AG20443 (cell line): ENCODE data around the gene GLRB.
A peak's percentile ranks its signal among the peaks of the same experiment; 100 is the strongest.
"Not testable (repeated sequence)": the region's sequence is repeated elsewhere in the genome, so short reads cannot be mapped to it uniquely, and the experiment has no call there.

ENCODE experiments used
- DNase-seq: peaks from one replicate; pipeline ENCODE4 v3.0.0; 2012; ENCODE audit warnings: low spot score, mixed read lengths

The GLRB gene

GRCh38 chr4:157128395-157128794, 52.4 kb downstream of the GLRB start:
- DNase-seq, result peak; percentile 40

GRCh38 chr4:157141976-157142375, 66.0 kb downstream of the GLRB start:
- DNase-seq, result no peak

GRCh38 chr4:157143369-157143768, 67.4 kb downstream of the GLRB start:
- peak; percentile 13 for DNase-seq

- no peak for DNase-seq
Observed at GRCh38 chr4:157151711-157152110, 75.8 kb downstream of the GLRB start.

- DNase-seq, result no peak
Observed at GRCh38 chr4:157165935-157166610, 90.1 kb downstream of the GLRB start.

GRCh38 chr4:157170321-157170720, 94.4 kb downstream of the GLRB start:
- DNase-seq, result no peak

GRCh38 chr4:157172011-157172410, 96.1 kb downstream of the GLRB start:
- DNase-seq, result peak; percentile 10

- not testable (repeated sequence) for DNase-seq
Observed at GRCh38 chr4:157180268-157180667, 104.3 kb downstream of the GLRB start.

- no peak for DNase-seq
Observed at GRCh38 chr4:157184300-157184699, 108.3 kb downstream of the GLRB start.

GRCh38 chr4:157185363-157185762, 109.4 kb downstream of the GLRB start:
- DNase-seq, result no peak

GRCh38 chr4:157195374-157195773, 119.4 kb downstream of the GLRB start:
- DNase-seq, result no peak

GRCh38 chr4:157196046-157196445, 120.1 kb downstream of the GLRB start:
- DNase-seq, result no peak

GRCh38 chr4:157204634-157205244, 128.8 kb downstream of the GLRB start:
- DNase-seq, result no peak

- DNase-seq, result peak; percentile 20
Observed at GRCh38 chr4:157217708-157218107, 141.8 kb downstream of the GLRB start.

- no peak for DNase-seq
Observed at GRCh38 chr4:157219711-157220370, 143.9 kb downstream of the GLRB start.

GRCh38 chr4:157220371-157220881, 144.5 kb downstream of the GLRB start, which contains the start of gene GRIA2:
TSS of gene GRIA2 (plus strand) at chr4:157220728. CDS start at chr4:157221043, 315 bp downstream.
- DNase-seq, result peak; percentile 85

GRCh38 chr4:157221426-157221894, 145.5 kb downstream of the GLRB start:
- peak; percentile 7 for DNase-seq
